Gastroesophageal sphincter (tissue), 4 donors: ENCODE results near the gene MRPL52. TPM values are rescaled to one million over a fixed set of nuclear protein-coding genes. Genes with fewer than 3 reads are reported as not detected.

Experiments used
- ATAC-seq: fragments of 150-250 bp; one replicate; pipeline ENCODE4 v1.9.1; 2016; ENCODE audit warnings: mild to moderate bottlenecking, moderate library complexity
- H3K27ac ChIP-seq, 4 donors: fragments of 200-600 bp; sonication (generic) in 3 of 4; 1 replicate in 3 of 4; 2 replicates in 1 of 4; pipeline ENCODE4 v1.5.1; 2016 to 2019
- H3K27me3 ChIP-seq: fragments of 200-600 bp; sonication (generic); one replicate; pipeline ENCODE4 v1.5.1; 2019
- H3K36me3 ChIP-seq, 2 donors: fragments of 200-600 bp; sonication (generic); one replicate each; pipeline ENCODE4 v1.5.1; 2019; ENCODE audit warnings: control low read depth in 1 of 2
- H3K4me1 ChIP-seq, 3 donors: fragments of 200-600 bp; sonication (generic); 1 replicate in 2 of 3; 2 replicates in 1 of 3; pipeline ENCODE4 v1.5.1; 2016 to 2019; ENCODE audit warnings: control low read depth in 2 of 3
- H3K4me3 ChIP-seq, 2 donors: fragments of 200-600 bp; sonication (generic); one replicate each; pipeline ENCODE4 v1.5.1; 2019; ENCODE audit warnings: mild to moderate bottlenecking in 1 of 2, moderate library complexity in 1 of 2
- H3K9me3 ChIP-seq, 3 donors: fragments of 200-600 bp; sonication (generic); one replicate each; pipeline ENCODE4 v1.5.1; 2017 to 2019; ENCODE audit warnings: control low read depth in 2 of 3
- EP300 ChIP-seq: sonication (generic); formaldehyde crosslinking; IDR thresholded peaks from one replicate; pipeline ENCODE4 v1.6.1; 2017; ENCODE audit warnings: antibody characterized with exemption, mild to moderate bottlenecking
- POLR2A ChIP-seq, 2 donors: fragments of 450-650 bp; IDR thresholded peaks; one replicate each; pipeline ENCODE4 v1.6.1; 2017; ENCODE audit warnings: antibody characterized with exemption in 2 of 2, mild to moderate bottlenecking in 2 of 2, moderate library complexity in 1 of 2
- POLR2AphosphoS5 ChIP-seq: sonication (generic); formaldehyde crosslinking; IDR thresholded peaks from one replicate; pipeline ENCODE4 v1.6.1; 2017; ENCODE audit warnings: antibody characterized with exemption
- WGBS, 2 donors: methylation state at CpG; one replicate each; pipeline ENCODE4 v1.1.5; 2018; ENCODE audit warnings: low coverage in 1 of 2; 5-methylcytosine and 5-hydroxymethylcytosine counted together
- total RNA-seq, 4 donors: library from RNA; depleted of rRNA; stranded (reverse); fragments of >200 nt; gene quantifications; one replicate each; pipeline ENCODE4 v1.1.0, GENCODE V29; 2016
- TF ChIP-seq, protein P1 (sequence below), 4 experiments: fragments of 200-600 bp in 2 of 4; fragments of 450-650 bp in 2 of 4; sonication (generic) in 1 of 4; IDR thresholded peaks; one replicate each; pipeline ENCODE4 v1.5.1; 2017 to 2019; ENCODE audit warnings: antibody characterized with exemption in 4 of 4, mild to moderate bottlenecking in 2 of 4, moderate library complexity in 2 of 4

The MRPL52 gene
- total RNA-seq, 4 donors from 2014 or later: 24.4 to 65.0 (median 35.0) TPM

DNA sequence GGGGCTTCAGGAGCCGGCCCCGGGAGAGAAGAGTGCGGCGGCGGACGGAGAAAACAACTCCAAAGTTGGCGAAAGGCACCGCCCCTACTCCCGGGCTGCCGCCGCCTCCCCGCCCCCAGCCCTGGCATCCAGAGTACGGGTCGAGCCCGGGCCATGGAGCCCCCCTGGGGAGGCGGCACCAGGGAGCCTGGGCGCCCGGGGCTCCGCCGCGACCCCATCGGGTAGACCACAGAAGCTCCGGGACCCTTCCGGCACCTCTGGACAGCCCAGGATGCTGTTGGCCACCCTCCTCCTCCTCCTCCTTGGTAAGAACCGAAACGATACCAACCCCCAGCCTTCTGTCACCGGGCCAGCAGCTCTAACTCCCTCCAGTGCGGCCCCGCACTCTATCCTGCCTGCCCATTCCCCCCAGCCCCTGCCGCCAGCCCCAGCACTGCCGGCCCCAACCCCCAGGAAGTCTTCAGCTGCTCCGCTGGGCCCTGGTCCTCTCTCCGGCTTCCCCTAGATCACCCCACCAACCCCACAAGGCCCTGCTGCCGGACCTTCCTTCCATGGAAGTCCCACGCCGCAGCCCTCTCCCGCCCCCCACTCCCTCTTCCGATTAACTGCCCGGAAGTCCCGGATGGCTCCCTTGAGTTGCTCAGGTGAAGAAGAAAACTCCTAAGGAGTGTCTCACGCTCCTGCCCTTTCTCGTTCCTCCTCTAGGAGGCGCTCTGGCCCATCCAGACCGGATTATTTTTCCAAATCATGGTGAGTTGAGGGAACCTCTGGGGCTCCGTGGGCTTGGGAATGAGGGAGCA lies 42.5 kb downstream of the MRPL52 start:
- Histone ChIP-seq H3K9me3 (no peaks in the 10 kb centered on the region), H3K36me3 (peaks cover 0 to 43% of the 10 kb centered on the region in 2 donors), H3K4me1 (peaks cover 4 to 59% (median 17%) of the 10 kb centered on the region in 3 donors), H3K4me3 (peak overlapping the region; percentile 71 to 98), H3K27ac (peak overlapping the region; percentile 94 to 100 (median 98)), H3K27me3 (no peaks in the 10 kb centered on the region)
- TF ChIP-seq EP300 (no peak), POLR2AphosphoS5 (peak; percentile 37), POLR2A (IDR thresholded peaks at IDR 0.05) (peak; percentile 13 to 18)
- TF ChIP-seq, protein P1, sequence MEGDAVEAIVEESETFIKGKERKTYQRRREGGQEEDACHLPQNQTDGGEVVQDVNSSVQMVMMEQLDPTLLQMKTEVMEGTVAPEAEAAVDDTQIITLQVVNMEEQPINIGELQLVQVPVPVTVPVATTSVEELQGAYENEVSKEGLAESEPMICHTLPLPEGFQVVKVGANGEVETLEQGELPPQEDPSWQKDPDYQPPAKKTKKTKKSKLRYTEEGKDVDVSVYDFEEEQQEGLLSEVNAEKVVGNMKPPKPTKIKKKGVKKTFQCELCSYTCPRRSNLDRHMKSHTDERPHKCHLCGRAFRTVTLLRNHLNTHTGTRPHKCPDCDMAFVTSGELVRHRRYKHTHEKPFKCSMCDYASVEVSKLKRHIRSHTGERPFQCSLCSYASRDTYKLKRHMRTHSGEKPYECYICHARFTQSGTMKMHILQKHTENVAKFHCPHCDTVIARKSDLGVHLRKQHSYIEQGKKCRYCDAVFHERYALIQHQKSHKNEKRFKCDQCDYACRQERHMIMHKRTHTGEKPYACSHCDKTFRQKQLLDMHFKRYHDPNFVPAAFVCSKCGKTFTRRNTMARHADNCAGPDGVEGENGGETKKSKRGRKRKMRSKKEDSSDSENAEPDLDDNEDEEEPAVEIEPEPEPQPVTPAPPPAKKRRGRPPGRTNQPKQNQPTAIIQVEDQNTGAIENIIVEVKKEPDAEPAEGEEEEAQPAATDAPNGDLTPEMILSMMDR (IDR thresholded peaks at IDR 0.05): peak in 3 of 4 experiments; percentile 93 to 96 (median 93)
- WGBS, 2 donors: 0% methylated on average over 2 to 4 of the region's 45 CpGs
- peak; percentile 60 for ATAC-seq

DNA sequence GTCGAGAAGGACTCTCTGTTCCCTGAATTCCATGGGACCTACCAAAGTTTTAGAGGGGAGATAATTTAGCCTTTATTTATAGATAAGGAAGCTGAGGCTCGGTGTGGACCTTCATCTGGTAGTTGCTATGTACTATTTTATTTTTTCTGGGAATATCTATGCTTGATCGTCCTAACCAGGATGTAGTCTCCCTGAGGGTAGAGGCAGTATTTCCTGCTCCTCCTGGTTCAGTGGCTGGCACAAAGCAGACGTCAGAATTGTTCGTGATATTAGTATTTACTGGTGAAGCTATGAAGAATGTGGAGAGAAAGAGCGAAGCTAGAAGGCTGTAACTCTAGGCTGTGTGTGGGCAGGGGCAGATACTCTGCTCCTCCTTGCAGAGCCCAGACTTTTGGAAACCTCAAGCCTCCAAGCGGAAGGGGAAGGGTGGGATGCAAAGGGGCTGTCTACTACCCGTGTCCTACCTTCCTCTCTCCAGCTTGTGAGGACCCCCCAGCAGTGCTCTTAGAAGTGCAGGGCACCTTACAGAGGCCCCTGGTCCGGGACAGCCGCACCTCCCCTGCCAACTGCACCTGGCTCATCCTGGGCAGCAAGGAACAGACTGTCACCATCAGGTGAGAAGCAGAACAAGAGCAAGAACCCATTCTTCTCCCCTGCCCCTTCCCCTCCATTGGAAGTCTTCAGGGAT lies 43.3 kb downstream of the MRPL52 start:
- 17 to 40% methylated on average over 5 to 9 of the region's 10 CpGs for WGBS, 2 donors

DNA sequence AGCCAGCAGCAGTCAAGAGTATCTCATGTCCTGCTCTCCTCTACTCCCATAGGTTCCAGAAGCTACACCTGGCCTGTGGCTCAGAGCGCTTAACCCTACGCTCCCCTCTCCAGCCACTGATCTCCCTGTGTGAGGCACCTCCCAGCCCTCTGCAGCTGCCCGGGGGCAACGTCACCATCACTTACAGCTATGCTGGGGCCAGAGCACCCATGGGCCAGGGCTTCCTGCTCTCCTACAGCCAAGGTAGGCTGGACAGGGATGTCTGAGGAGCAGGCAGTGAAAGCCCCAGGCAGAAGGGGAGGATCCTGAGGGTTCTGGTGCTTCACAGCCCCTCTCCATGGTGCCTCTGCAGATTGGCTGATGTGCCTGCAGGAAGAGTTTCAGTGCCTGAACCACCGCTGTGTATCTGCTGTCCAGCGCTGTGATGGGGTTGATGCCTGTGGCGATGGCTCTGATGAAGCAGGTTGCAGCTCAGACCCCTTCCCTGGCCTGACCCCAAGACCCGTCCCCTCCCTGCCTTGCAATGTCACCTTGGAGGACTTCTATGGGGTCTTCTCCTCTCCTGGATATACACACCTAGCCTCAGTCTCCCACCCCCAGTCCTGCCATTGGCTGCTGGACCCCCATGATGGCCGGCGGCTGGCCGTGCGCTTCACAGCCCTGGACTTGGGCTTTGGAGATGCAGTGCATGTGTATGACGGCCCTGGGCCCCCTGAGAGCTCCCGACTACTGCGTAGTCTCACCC lies 45.5 kb downstream of the MRPL52 start:
- peaks cover 3 to 50% (median 13%) of the 10 kb centered on the region in 3 donors for H3K4me1 ChIP-seq
- TF ChIP-seq POLR2A (IDR thresholded peaks at IDR 0.05) (no peak), EP300 (no peak), POLR2AphosphoS5 (no peak)
- TF ChIP-seq, protein P1 (IDR thresholded peaks at IDR 0.05): no peak
- H3K36me3 ChIP-seq: peaks cover 0 to 70% of the 10 kb centered on the region in 2 donors
- no peak for ATAC-seq
- no peaks in the 10 kb centered on the region for H3K9me3 ChIP-seq
- H3K27me3 ChIP-seq: no peaks in the 10 kb centered on the region
- 88% methylated on average over 3 of the region's 15 CpGs; no CpG with 5 or more reads in 1 of the 2 donors for WGBS, 2 donors
- H3K4me3 ChIP-seq: no peak overlapping the region
- H3K27ac ChIP-seq: no peak overlapping the region

More for the DNA sequence above, 43.3 kb downstream of the MRPL52 start:
- H3K4me1 ChIP-seq: peaks cover 4 to 59% (median 17%) of the 10 kb centered on the region in 3 donors
- no peaks in the 10 kb centered on the region for H3K27me3 ChIP-seq
- H3K9me3 ChIP-seq: no peaks in the 10 kb centered on the region
- peak overlapping the region; percentile 94 to 100 (median 98) for H3K27ac ChIP-seq
- H3K4me3 ChIP-seq: peak overlapping the region; percentile 71 to 98
- no peak for ATAC-seq
- TF ChIP-seq EP300: no peak
- no peak for TF ChIP-seq POLR2AphosphoS5
- TF ChIP-seq, protein P1 (IDR thresholded peaks at IDR 0.05): no peak
- TF ChIP-seq POLR2A (IDR thresholded peaks at IDR 0.05): no peak
- peaks cover 0 to 50% of the 10 kb centered on the region in 2 donors for H3K36me3 ChIP-seq

DNA sequence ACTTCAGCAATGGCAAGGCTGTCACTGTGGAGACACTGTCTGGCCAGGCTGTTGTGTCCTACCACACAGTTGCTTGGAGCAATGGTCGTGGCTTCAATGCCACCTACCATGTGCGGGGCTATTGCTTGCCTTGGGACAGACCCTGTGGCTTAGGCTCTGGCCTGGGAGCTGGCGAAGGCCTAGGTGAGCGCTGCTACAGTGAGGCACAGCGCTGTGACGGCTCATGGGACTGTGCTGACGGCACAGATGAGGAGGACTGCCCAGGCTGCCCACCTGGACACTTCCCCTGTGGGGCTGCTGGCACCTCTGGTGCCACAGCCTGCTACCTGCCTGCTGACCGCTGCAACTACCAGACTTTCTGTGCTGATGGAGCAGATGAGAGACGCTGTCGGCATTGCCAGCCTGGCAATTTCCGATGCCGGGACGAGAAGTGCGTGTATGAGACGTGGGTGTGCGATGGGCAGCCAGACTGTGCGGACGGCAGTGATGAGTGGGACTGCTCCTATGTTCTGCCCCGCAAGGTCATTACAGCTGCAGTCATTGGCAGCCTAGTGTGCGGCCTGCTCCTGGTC lies 46.1 kb downstream of the MRPL52 start:
- no peaks in the 10 kb centered on the region for H3K27me3 ChIP-seq
- H3K4me3 ChIP-seq: no peak overlapping the region
- no peak overlapping the region for H3K27ac ChIP-seq
- TF ChIP-seq POLR2AphosphoS5 (no peak), POLR2A (IDR thresholded peaks at IDR 0.05) (no peak), EP300 (no peak)
- TF ChIP-seq, protein P1 (IDR thresholded peaks at IDR 0.05): no peak
- WGBS, 2 donors: 60% methylated on average over 1 of the region's 20 CpGs; no CpG with 5 or more reads in 1 of the 2 donors
- H3K4me1 ChIP-seq: peaks cover 0 to 43% (median 10%) of the 10 kb centered on the region in 3 donors
- H3K36me3 ChIP-seq: peaks cover 0 to 70% of the 10 kb centered on the region in 2 donors
- ATAC-seq: no peak
- no peaks in the 10 kb centered on the region for H3K9me3 ChIP-seq
